ENCODE data around the gene GBE1. TPM values are rescaled to one million over a fixed set of nuclear protein-coding genes. Genes with fewer than 3 reads are reported as not detected.
"Not testable (repeated sequence)": the region's sequence is repeated elsewhere in the genome, so short reads cannot be mapped to it uniquely, and the experiment has no call there.

Gene GBE1
- polyA plus RNA-seq, 1 of the 3 experiments (the other 2 are of a cell fraction): 14.2 TPM

- no peak overlapping the region for H3K9ac ChIP-seq
- no peaks in the 10 kb centered on the region for H3K27me3 ChIP-seq (ENCODE audit: insufficient read depth)
- ChIA-PET CTCF (interaction anchor here (1.0 to 2.8 kb wide), 3 partner anchors 11 to 637 kb away, joined by 3 to 10 read pairs (median 6); no protein-coding TSS in a partner anchor), POLR2A (no interaction called here)
- no peaks in the 10 kb centered on the region for H3K9me2 ChIP-seq
- H4K20me1 ChIP-seq (ENCODE audit: insufficient read depth): no peaks in the 10 kb centered on the region
- H3K79me2 ChIP-seq (ENCODE audit: insufficient read depth): no peaks in the 10 kb centered on the region
- no peak for DNase-seq
- no peaks in the 10 kb centered on the region for H3F3A ChIP-seq (replicated peaks; ENCODE audit: insufficient read depth)
- no peaks in the 10 kb centered on the region; a peak in 3 of 4 replicates for H3K4me1 ChIP-seq (ENCODE audit: control insufficient read depth in 1 of 2, insufficient read depth in 2 of 2, low read depth in 1 of 2, low read length in 1 of 2)
- 54% methylated on average over 6 of the region's 6 CpGs for WGBS (ENCODE audit: low lambda C conversion rate)
- no peaks in the 10 kb centered on the region for H3K9me3 ChIP-seq
- H3K36me3 ChIP-seq (replicated peaks in 1 of 2; ENCODE audit: control insufficient read depth in 1 of 2, insufficient read depth in 2 of 2, low read length in 1 of 2): peaks cover 3 to 6% of the 10 kb centered on the region in 2 experiments
- no peak overlapping the region for H2AFZ ChIP-seq (ENCODE audit: low read depth)
- no peak overlapping the region for H3K27ac ChIP-seq (ENCODE audit: low read depth in 2 of 2, low read length in 1 of 2)
- TF ChIP-seq GABPA (IDR thresholded peaks at IDR 0.05; ENCODE audit: low read depth) (no peak), TCF12 (IDR thresholded peaks at IDR 0.05) (no peak)
- no peak overlapping the region for H3K4me3 ChIP-seq (ENCODE audit: low read depth in 2 of 2, low read length in 1 of 2)
- no peak overlapping the region for H3K4me2 ChIP-seq
Observed at GRCh38 chr3:81496407-81497104, 264.9 kb downstream of the GBE1 start.

GRCh38 chr3:81492471-81492870, 269.0 kb downstream of the GBE1 start:
- H3K4me3 ChIP-seq (ENCODE audit: low read depth in 2 of 2, low read length in 1 of 2); CTCF ChIA-PET; H3K4me1 ChIP-seq (ENCODE audit: control insufficient read depth in 1 of 2, insufficient read depth in 2 of 2, low read depth in 1 of 2, low read length in 1 of 2); H3K4me2 ChIP-seq; H3K27ac ChIP-seq (ENCODE audit: low read depth in 2 of 2, low read length in 1 of 2); POLR2A ChIA-PET; H3K9ac ChIP-seq; H3K27me3 ChIP-seq (ENCODE audit: insufficient read depth); H4K20me1 ChIP-seq (ENCODE audit: insufficient read depth); H3K9me2 ChIP-seq; DNase-seq; H3K79me2 ChIP-seq (ENCODE audit: insufficient read depth); H3F3A ChIP-seq (replicated peaks; ENCODE audit: insufficient read depth); H3K36me3 ChIP-seq (replicated peaks in 1 of 2; ENCODE audit: control insufficient read depth in 1 of 2, insufficient read depth in 2 of 2, low read length in 1 of 2); H2AFZ ChIP-seq (ENCODE audit: low read depth); H3K9me3 ChIP-seq: not testable (repeated sequence)
- WGBS (ENCODE audit: low lambda C conversion rate): 100% methylated on average over 1 of the region's 1 CpG

- POLR2A ChIA-PET: no interaction called here
- H4K20me1 ChIP-seq (ENCODE audit: insufficient read depth): no peaks in the 10 kb centered on the region
- no peak overlapping the region for H3K27ac ChIP-seq (ENCODE audit: low read depth in 2 of 2, low read length in 1 of 2)
- peaks cover 0 to 6% of the 10 kb centered on the region in 2 experiments for H3K36me3 ChIP-seq (replicated peaks in 1 of 2; ENCODE audit: control insufficient read depth in 1 of 2, insufficient read depth in 2 of 2, low read length in 1 of 2)
- H3K9me3 ChIP-seq: no peaks in the 10 kb centered on the region
- no peaks in the 10 kb centered on the region for H3F3A ChIP-seq (replicated peaks; ENCODE audit: insufficient read depth)
- no peak overlapping the region for H3K4me2 ChIP-seq
- H3K27me3 ChIP-seq (ENCODE audit: insufficient read depth): no peaks in the 10 kb centered on the region
- no peak overlapping the region for H3K4me3 ChIP-seq (ENCODE audit: low read depth in 2 of 2, low read length in 1 of 2)
- H2AFZ ChIP-seq (ENCODE audit: low read depth): no peak overlapping the region
- WGBS (ENCODE audit: low lambda C conversion rate): 82% methylated on average over 4 of the region's 4 CpGs
- H3K9ac ChIP-seq: no peak overlapping the region
- no peak for DNase-seq
- no peak for TF ChIP-seq IRF3 (IDR thresholded peaks at IDR 0.05; ENCODE audit: low read depth, low read length)
- TF ChIP-seq RCOR1 (IDR thresholded peaks at IDR 0.05; ENCODE audit: low read length): no peak
- no peaks in the 10 kb centered on the region for H3K9me2 ChIP-seq
- no peaks in the 10 kb centered on the region; a peak in 3 of 4 replicates for H3K4me1 ChIP-seq (ENCODE audit: control insufficient read depth in 1 of 2, insufficient read depth in 2 of 2, low read depth in 1 of 2, low read length in 1 of 2)
- CTCF ChIA-PET: interaction anchor here (0.7 to 2.3 kb wide), 4 partner anchors 11 to 1986 kb away, joined by 3 to 9 read pairs (median 6); no protein-coding TSS in a partner anchor
- H3K79me2 ChIP-seq (ENCODE audit: insufficient read depth): no peaks in the 10 kb centered on the region
Observed at GRCh38 chr3:81492040-81492439, 269.4 kb downstream of the GBE1 start.
